Measurements from ENCODE around the gene ATP1B4. TPM values are rescaled to one million over a fixed set of nuclear protein-coding genes. Genes with fewer than 3 reads are reported as not detected.
A peak's percentile ranks its signal among the peaks of the same experiment; 100 is the strongest.

Gene ATP1B4
- total and polyA plus RNA-seq, 2 donors from 2014 or later = not detected

DNA sequence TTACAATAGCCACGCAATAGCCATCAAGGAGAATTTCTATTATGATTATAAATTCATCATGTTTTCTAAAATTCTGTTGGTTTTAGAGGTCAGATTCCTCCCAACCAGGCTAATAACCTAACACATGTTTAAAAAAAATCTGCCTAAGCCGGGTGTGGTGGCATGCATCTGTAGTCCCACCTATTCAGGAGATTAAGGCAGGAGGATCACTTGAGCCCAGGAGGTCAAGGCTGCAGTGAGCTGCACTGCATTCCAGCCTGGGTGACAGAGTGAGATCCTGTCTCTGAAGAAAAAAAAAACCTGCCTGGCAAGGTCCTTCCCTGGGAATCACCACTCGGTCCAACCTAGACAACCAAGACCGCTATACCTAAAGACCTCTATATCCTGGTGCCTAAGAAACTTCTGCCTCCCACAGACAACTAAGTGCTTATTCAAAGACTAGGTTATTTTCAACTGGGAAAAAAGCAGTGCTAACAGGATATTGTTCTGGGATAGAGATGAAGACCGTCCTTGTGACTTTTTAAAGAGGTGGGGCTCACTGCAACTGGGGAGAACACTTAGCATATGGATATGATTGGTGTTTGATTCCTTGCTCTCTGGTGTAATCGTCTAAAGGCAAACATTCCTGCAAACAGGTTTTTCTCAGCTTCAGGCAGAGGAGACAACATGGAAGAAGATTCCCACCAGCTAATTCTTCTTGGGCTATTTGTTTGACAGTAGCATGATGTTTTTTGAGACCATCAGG, 18.2 kb downstream of the ATP1B4 start:
- Histone ChIP-seq H3K4me3 (ENCODE audit: low read length in 3 of 3) (no peak overlapping the region), H3K9ac (ENCODE audit: low read length in 3 of 3) (no peak overlapping the region), H3K36me3 (ENCODE audit: control insufficient read depth in 2 of 3, insufficient read depth in 3 of 3, low read length in 3 of 3) (no peaks in the 10 kb centered on the region), H3K9me3 (ENCODE audit: control insufficient read depth in 2 of 3, insufficient read depth in 1 of 3, low read length in 3 of 3) (no peaks in the 10 kb centered on the region), H3K4me1 (ENCODE audit: control insufficient read depth in 2 of 3, insufficient read depth in 2 of 3, low read depth in 1 of 3, low read length in 3 of 3) (no peaks in the 10 kb centered on the region), H3K27me3 (ENCODE audit: control insufficient read depth, insufficient read depth, low read length) (no peaks in the 10 kb centered on the region), H3K27ac (ENCODE audit: low read depth in 2 of 2, low read length in 2 of 2) (no peak overlapping the region)
- TF ChIP-seq, protein P1, sequence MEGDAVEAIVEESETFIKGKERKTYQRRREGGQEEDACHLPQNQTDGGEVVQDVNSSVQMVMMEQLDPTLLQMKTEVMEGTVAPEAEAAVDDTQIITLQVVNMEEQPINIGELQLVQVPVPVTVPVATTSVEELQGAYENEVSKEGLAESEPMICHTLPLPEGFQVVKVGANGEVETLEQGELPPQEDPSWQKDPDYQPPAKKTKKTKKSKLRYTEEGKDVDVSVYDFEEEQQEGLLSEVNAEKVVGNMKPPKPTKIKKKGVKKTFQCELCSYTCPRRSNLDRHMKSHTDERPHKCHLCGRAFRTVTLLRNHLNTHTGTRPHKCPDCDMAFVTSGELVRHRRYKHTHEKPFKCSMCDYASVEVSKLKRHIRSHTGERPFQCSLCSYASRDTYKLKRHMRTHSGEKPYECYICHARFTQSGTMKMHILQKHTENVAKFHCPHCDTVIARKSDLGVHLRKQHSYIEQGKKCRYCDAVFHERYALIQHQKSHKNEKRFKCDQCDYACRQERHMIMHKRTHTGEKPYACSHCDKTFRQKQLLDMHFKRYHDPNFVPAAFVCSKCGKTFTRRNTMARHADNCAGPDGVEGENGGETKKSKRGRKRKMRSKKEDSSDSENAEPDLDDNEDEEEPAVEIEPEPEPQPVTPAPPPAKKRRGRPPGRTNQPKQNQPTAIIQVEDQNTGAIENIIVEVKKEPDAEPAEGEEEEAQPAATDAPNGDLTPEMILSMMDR (IDR thresholded peaks at IDR 0.05; ENCODE audit: borderline replicate concordance, extremely low read depth, insufficient read depth) = no peak
- DNase-seq = no peak
- FAIRE-seq = no peak
- intact Hi-C loops (cut with DNase I) = no loop called here

DNA sequence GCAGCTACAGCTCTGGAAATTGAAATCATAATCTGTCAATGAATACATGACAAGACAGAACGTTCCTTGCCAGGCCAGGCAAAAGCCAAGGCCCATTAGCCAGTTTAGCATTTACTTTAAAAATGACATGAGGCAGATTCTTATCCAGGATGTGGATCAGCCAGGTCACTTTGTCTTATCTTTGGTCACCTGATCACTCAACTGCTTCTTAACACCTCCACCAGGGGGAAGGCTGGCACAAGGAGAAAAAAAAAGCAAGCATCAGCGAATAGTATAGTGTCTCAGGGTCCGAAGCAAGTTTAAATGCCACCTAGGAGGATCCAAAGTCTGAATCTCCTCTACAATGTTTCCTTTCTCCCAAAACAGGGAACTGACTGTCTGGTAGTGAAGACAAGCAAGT, 18.8 kb downstream of the ATP1B4 start:
- no peak overlapping the region for H3K27ac ChIP-seq (ENCODE audit: low read depth in 2 of 2, low read length in 2 of 2)
- no peaks in the 10 kb centered on the region for H3K4me1 ChIP-seq (ENCODE audit: control insufficient read depth in 2 of 3, insufficient read depth in 2 of 3, low read depth in 1 of 3, low read length in 3 of 3)
- intact Hi-C loops (cut with DNase I) = no loop called here
- peak in 1 of 5 donors; percentile 11 for DNase-seq
- TF ChIP-seq, protein P1 (IDR thresholded peaks at IDR 0.05; ENCODE audit: borderline replicate concordance, extremely low read depth, insufficient read depth) = no peak
- no peak overlapping the region for H3K4me3 ChIP-seq (ENCODE audit: low read length in 3 of 3)
- no peaks in the 10 kb centered on the region for H3K9me3 ChIP-seq (ENCODE audit: control insufficient read depth in 2 of 3, insufficient read depth in 1 of 3, low read length in 3 of 3)
- H3K27me3 ChIP-seq (ENCODE audit: control insufficient read depth, insufficient read depth, low read length) = no peaks in the 10 kb centered on the region
- no peak for FAIRE-seq
- H3K36me3 ChIP-seq (ENCODE audit: control insufficient read depth in 2 of 3, insufficient read depth in 3 of 3, low read length in 3 of 3) = no peaks in the 10 kb centered on the region
- no peak overlapping the region for H3K9ac ChIP-seq (ENCODE audit: low read length in 3 of 3)

DNA sequence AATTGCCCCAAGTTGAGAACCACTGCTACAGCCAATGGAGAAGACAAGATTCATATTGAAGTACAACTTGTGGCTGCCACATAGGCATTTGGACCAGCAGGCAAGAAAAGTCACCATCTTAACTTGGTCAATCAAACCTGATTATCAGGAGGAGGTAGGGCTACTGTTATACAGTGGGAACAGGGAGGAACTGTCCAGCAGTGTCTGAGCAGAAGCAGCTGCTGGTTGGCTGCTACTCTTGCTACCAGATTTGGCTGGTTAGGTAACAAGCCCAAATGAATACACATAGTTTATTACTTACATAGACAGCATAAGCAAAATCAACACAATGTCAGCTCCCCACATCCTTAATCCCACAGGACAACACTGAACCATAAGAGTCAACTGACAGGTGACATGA, 39.4 kb downstream of the ATP1B4 start:
- no peak overlapping the region for H3K4me3 ChIP-seq (ENCODE audit: low read length in 3 of 3)
- no peak for FAIRE-seq
- intact Hi-C loops (cut with DNase I) = no loop called here
- no peak overlapping the region for H3K9ac ChIP-seq (ENCODE audit: low read length in 3 of 3)
- TF ChIP-seq, protein P1 (IDR thresholded peaks at IDR 0.05; ENCODE audit: borderline replicate concordance, extremely low read depth, insufficient read depth) = no peak
- DNase-seq = peak in 1 of 5 donors; percentile 1
- H3K36me3 ChIP-seq (ENCODE audit: control insufficient read depth in 2 of 3, insufficient read depth in 3 of 3, low read length in 3 of 3) = no peaks in the 10 kb centered on the region
- H3K27ac ChIP-seq (ENCODE audit: low read depth in 2 of 2, low read length in 2 of 2) = no peak overlapping the region
- H3K27me3 ChIP-seq (ENCODE audit: control insufficient read depth, insufficient read depth, low read length) = no peaks in the 10 kb centered on the region
- no peaks in the 10 kb centered on the region for H3K9me3 ChIP-seq (ENCODE audit: control insufficient read depth in 2 of 3, insufficient read depth in 1 of 3, low read length in 3 of 3)
- H3K4me1 ChIP-seq (ENCODE audit: control insufficient read depth in 2 of 3, insufficient read depth in 2 of 3, low read depth in 1 of 3, low read length in 3 of 3) = no peaks in the 10 kb centered on the region
